HG03135 (cell line): ENCODE measurements around the gene ACP2.

Experiments
- ATAC-seq: cut with Tn5 transposase; IDR thresholded peaks from one replicate; pipeline ENCODE4 v1.9.1; 2021; ENCODE audit warnings: mild to moderate bottlenecking, moderate library complexity; ENCODE audit not compliant: unreplicated experiment

Gene ACP2

GRCh38 chr11:47248664-47249377, at the start of gene ACP2:
TSS of gene ACP2 (minus strand) at chr11:47248814. CDS start at chr11:47248789, 25 bp downstream.
- ATAC-seq: peak; percentile 92

GRCh38 chr11:47296045-47296444, 47.4 kb upstream of the ACP2 start:
- ATAC-seq: no peak

GRCh38 chr11:47295385-47295784, 46.8 kb upstream of the ACP2 start:
- ATAC-seq: no peak

- ATAC-seq: no peak
These were observed 41.2 kb upstream of the ACP2 start for GRCh38 chr11:47289856-47290255.

GRCh38 chr11:47288066-47288465, 39.5 kb upstream of the ACP2 start:
- no peak for ATAC-seq

- ATAC-seq: no peak
These were observed 37.6 kb upstream of the ACP2 start for GRCh38 chr11:47285969-47286770.

GRCh38 chr11:47284151-47284550, 35.5 kb upstream of the ACP2 start:
- no peak for ATAC-seq

GRCh38 chr11:47282462-47282861, 33.8 kb upstream of the ACP2 start:
- no peak for ATAC-seq

- ATAC-seq: no peak
These were observed 32.2 kb upstream of the ACP2 start for GRCh38 chr11:47280860-47281259.

- no peak for ATAC-seq
These were observed 31.5 kb upstream of the ACP2 start for GRCh38 chr11:47280099-47280498.

- no peak for ATAC-seq
These were observed 30.2 kb upstream of the ACP2 start for GRCh38 chr11:47278769-47279168.

GRCh38 chr11:47278058-47278457, 29.4 kb upstream of the ACP2 start:
- no peak for ATAC-seq

GRCh38 chr11:47276923-47277322, 28.3 kb upstream of the ACP2 start:
- no peak for ATAC-seq

- no peak for ATAC-seq
These were observed 26.1 kb upstream of the ACP2 start for GRCh38 chr11:47274495-47275235.

GRCh38 chr11:47272706-47273105, 24.1 kb upstream of the ACP2 start:
- no peak for ATAC-seq

GRCh38 chr11:47271961-47272661, 23.5 kb upstream of the ACP2 start:
- ATAC-seq: no peak

- ATAC-seq: no peak
These were observed 22.7 kb upstream of the ACP2 start for GRCh38 chr11:47271328-47271727.

- no peak for ATAC-seq
These were observed 22.0 kb upstream of the ACP2 start for GRCh38 chr11:47270331-47271271.

GRCh38 chr11:47269829-47270305, 21.3 kb upstream of the ACP2 start, which contains the start of gene MADD:
TSS of gene MADD (plus strand) at chr11:47270133.
- peak; percentile 74 for ATAC-seq
